K562 (cell line): ENCODE measurements around the gene ELOVL1. TPM values are rescaled to one million over a fixed set of nuclear protein-coding genes. Genes with fewer than 3 reads are reported as not detected.

Experiments used
- FOXP1 ChIP-seq: sonication (generic); formaldehyde crosslinking; IDR thresholded peaks from 2 replicates; pipeline ENCODE4 v1.8.0; 2022; ENCODE audit warnings: mild to moderate bottlenecking, missing genetic modification reagents
- KDM1A ChIP-seq, 2 experiments: fragments of 450-650 bp; IDR thresholded peaks; 2 replicates each; pipeline ENCODE4 v1.6.1; 2016; ENCODE audit warnings: mild to moderate bottlenecking in 2 of 2
- KLF6 ChIP-seq: fragments of 250-450 bp; sonication (Bioruptor Pico); IDR thresholded peaks from 2 replicates; pipeline ENCODE4 v1.4.0; 2020; ENCODE audit warnings: mild to moderate bottlenecking, moderate library complexity, borderline replicate concordance
- PHF21A ChIP-seq: fragments of 450-650 bp; IDR thresholded peaks from 2 replicates; pipeline ENCODE4 v1.6.1; 2017; ENCODE audit warnings: low read depth, borderline replicate concordance
- RAD21 ChIP-seq, 2 experiments: fragments of 250-450 bp in 1 of 2; fragments of 450-650 bp in 1 of 2; sonication (Bioruptor Pico) in 1 of 2; formaldehyde crosslinking in 1 of 2; IDR thresholded peaks in 1 of 2; conservative IDR thresholded peaks in 1 of 2; 2 replicates each; pipeline versions ENCODE4 v1.4.0 to v1.8.0; 2020 to 2022; ENCODE audit warnings: mild to moderate bottlenecking in 2 of 2, moderate library complexity in 1 of 2
- RBM22 ChIP-seq: fragments of 200-400 bp; formaldehyde crosslinking; IDR thresholded peaks from 2 replicates; pipeline ENCODE4 v1.6.1; 2018; ENCODE audit warnings: low read length, low read depth; ENCODE audit not compliant: poor library complexity, severe bottlenecking
- ZBTB7A ChIP-seq: IDR thresholded peaks from 2 replicates; pipeline ENCODE4 v1.6.1; 2011; ENCODE audit warnings: low read depth, mild to moderate bottlenecking, low read length, moderate library complexity, borderline replicate concordance; ENCODE audit not compliant: control insufficient read depth
- ZFP36 ChIP-seq: fragments of 150-350 bp; IDR thresholded peaks from 2 replicates; pipeline ENCODE4 v1.6.1; 2018; ENCODE audit warnings: low read length, low read depth; ENCODE audit not compliant: partially characterized antibody
- ZNF134 ChIP-seq: fragments of 250-450 bp; sonication (Bioruptor Pico); conservative IDR thresholded peaks from 2 replicates; pipeline ENCODE4 v1.4.0; 2020
- ZNF212 ChIP-seq: fragments of 450-650 bp; formaldehyde crosslinking; IDR thresholded peaks from 2 replicates; pipeline ENCODE4 v1.4.0; 2020; ENCODE audit warnings: mild to moderate bottlenecking
- ZNF263 ChIP-seq: sonication (generic); formaldehyde crosslinking; IDR thresholded peaks from 2 replicates; pipeline ENCODE4 v1.8.0; 2022; ENCODE audit warnings: mild to moderate bottlenecking, missing genetic modification reagents, borderline replicate concordance
- ZNF436 ChIP-seq: fragments of 250-450, 450-650 bp; sonication (Bioruptor Pico); formaldehyde crosslinking; IDR thresholded peaks from 2 replicates; pipeline ENCODE4 v1.7.0; 2020; ENCODE audit warnings: mild to moderate bottlenecking
- polyA plus RNA-seq, 8 experiments: library from polyadenylated mRNA; depleted of rRNA in 4 of 8; stranded (reverse) in 5 of 8; unstranded in 3 of 8; fragments of >200 nt; fragmentation: Nextera tagmentation in 2 of 8; fragmentation: Illumina TruSeq in 1 of 8; extraction: Ambion mirVana in 2 of 8; extraction: Trizol in 1 of 8; gene quantifications; 2 replicates each; pipeline versions ENCODE4 v1.2.1 to v1.2.3, GENCODE V29; 2011 to 2014; ENCODE audit warnings: inconsistent platforms in 1 of 8, missing spikeins in 1 of 8
- total RNA-seq, 7 experiments: library from RNA; depleted of rRNA in 6 of 7; stranded (reverse); fragments of >200 nt in 6 of 7; fragmentation: Illumina TruSeq in 2 of 7; extraction: Trizol in 2 of 7; gene quantifications; 2 replicates each; pipeline versions ENCODE4 v1.2.1 to v1.2.3, GENCODE V29; 2011 to 2021; ENCODE audit warnings: low replicate concordance in 1 of 7
- TF ChIP-seq, protein P1 (sequence below), 2 experiments: fragments of 450-650 bp; formaldehyde crosslinking in 1 of 2; IDR thresholded peaks; 2 replicates each; pipeline versions ENCODE4 v1.4.0 to v1.6.1; 2014 to 2020; ENCODE audit warnings: mild to moderate bottlenecking in 2 of 2, borderline replicate concordance in 1 of 2, low read depth in 1 of 2
- TF ChIP-seq, protein P2 (sequence below): sonication (generic); formaldehyde crosslinking; IDR thresholded peaks from 2 replicates; pipeline ENCODE4 v1.8.0; 2022; ENCODE audit warnings: mild to moderate bottlenecking, missing genetic modification reagents, borderline replicate concordance
- TF ChIP-seq, protein P3 (sequence below), 2 experiments: fragments of 250-450 bp in 1 of 2; fragments of 450-650 bp in 1 of 2; sonication (Bioruptor Pico) in 1 of 2; IDR thresholded peaks; 2 replicates each; pipeline versions ENCODE4 v1.6.1 to v1.8.0; 2016 to 2021; ENCODE audit warnings: mild to moderate bottlenecking in 2 of 2, moderate library complexity in 2 of 2, missing compliant biosample characterization in 1 of 2, missing genetic modification characterization in 1 of 2

Gene ELOVL1
- total and polyA plus RNA-seq, 9 of the 15 experiments (the other 6 are each of a cell fraction or from before 2014, with no cell fraction given): 51.0 to 157 (median 70.3) TPM

GRCh38 chr1:43367904-43368645 lies at the start of gene ELOVL1 (continued):
- TF ChIP-seq, protein P1, sequence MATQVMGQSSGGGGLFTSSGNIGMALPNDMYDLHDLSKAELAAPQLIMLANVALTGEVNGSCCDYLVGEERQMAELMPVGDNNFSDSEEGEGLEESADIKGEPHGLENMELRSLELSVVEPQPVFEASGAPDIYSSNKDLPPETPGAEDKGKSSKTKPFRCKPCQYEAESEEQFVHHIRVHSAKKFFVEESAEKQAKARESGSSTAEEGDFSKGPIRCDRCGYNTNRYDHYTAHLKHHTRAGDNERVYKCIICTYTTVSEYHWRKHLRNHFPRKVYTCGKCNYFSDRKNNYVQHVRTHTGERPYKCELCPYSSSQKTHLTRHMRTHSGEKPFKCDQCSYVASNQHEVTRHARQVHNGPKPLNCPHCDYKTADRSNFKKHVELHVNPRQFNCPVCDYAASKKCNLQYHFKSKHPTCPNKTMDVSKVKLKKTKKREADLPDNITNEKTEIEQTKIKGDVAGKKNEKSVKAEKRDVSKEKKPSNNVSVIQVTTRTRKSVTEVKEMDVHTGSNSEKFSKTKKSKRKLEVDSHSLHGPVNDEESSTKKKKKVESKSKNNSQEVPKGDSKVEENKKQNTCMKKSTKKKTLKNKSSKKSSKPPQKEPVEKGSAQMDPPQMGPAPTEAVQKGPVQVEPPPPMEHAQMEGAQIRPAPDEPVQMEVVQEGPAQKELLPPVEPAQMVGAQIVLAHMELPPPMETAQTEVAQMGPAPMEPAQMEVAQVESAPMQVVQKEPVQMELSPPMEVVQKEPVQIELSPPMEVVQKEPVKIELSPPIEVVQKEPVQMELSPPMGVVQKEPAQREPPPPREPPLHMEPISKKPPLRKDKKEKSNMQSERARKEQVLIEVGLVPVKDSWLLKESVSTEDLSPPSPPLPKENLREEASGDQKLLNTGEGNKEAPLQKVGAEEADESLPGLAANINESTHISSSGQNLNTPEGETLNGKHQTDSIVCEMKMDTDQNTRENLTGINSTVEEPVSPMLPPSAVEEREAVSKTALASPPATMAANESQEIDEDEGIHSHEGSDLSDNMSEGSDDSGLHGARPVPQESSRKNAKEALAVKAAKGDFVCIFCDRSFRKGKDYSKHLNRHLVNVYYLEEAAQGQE (IDR thresholded peaks at IDR 0.05; ENCODE audit: borderline replicate concordance): peak; percentile 62
- TF ChIP-seq, protein P1 (CRISPR knock-in tag; IDR thresholded peaks at IDR 0.05; ENCODE audit: low read depth): peak; percentile 51; the same call in 1 of the 2 replicates
- TF ChIP-seq ZFP36 (no peak), ZNF212 (CRISPR knock-in tag) (no peak), RBM22 (no peak), ZNF134 (peak; percentile 68), RAD21 (CRISPR knock-in tag; conservative IDR thresholded peaks at IDR 0.05 in 1 of 2, IDR thresholded peaks at IDR 0.05 in 1 of 2) (peak; percentile 51 to 64), KDM1A (IDR thresholded peaks at IDR 0.05) (peak; percentile 58 to 75), ZNF263 (CRISPR knock-in tag) (peak; percentile 60), ZNF436 (CRISPR knock-in tag) (no peak), ZBTB7A (peak; percentile 66; the same call in 1 of the 2 replicates), KLF6 (CRISPR knock-in tag) (peak; percentile 70; the same call in 1 of the 2 replicates), FOXP1 (peak; percentile 47), PHF21A (peak; percentile 85; the same call in 1 of the 2 replicates)
- TF ChIP-seq, protein P2, sequence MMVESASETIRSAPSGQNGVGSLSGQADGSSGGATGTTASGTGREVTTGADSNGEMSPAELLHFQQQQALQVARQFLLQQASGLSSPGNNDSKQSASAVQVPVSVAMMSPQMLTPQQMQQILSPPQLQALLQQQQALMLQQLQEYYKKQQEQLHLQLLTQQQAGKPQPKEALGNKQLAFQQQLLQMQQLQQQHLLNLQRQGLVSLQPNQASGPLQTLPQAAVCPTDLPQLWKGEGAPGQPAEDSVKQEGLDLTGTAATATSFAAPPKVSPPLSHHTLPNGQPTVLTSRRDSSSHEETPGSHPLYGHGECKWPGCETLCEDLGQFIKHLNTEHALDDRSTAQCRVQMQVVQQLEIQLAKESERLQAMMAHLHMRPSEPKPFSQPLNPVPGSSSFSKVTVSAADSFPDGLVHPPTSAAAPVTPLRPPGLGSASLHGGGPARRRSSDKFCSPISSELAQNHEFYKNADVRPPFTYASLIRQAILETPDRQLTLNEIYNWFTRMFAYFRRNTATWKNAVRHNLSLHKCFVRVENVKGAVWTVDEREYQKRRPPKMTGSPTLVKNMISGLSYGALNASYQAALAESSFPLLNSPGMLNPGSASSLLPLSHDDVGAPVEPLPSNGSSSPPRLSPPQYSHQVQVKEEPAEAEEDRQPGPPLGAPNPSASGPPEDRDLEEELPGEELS: peak; percentile 91; the same call in 1 of the 2 replicates
- TF ChIP-seq, protein P3, sequence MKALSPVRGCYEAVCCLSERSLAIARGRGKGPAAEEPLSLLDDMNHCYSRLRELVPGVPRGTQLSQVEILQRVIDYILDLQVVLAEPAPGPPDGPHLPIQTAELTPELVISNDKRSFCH (CRISPR knock-in tag; IDR thresholded peaks at IDR 0.05): no peak
- TF ChIP-seq, protein P3 (tag; IDR thresholded peaks at IDR 0.05): peak; percentile 89
